MM.1S (cell line): ENCODE measurements around the gene AQP10.

ENCODE experiments used
- DNase-seq: peaks from one replicate; pipeline ENCODE4 v3.0.0-alpha.2; 2015
- H2AFZ ChIP-seq: fragments of 300-600 bp; sonication (generic); 2 replicates; pipeline ENCODE4 v1.6.0; 2016; ENCODE audit warnings: antibody characterized with exemption, low read length
- H3F3A ChIP-seq: fragments of 300-600 bp; sonication (generic); 2 replicates; pipeline ENCODE4 v1.6.1; 2016; ENCODE audit warnings: mild to moderate bottlenecking, antibody characterized with exemption, low read length, moderate library complexity, mixed read lengths; ENCODE audit not compliant: insufficient read depth
- H3K27ac ChIP-seq: fragments of 300-600 bp; sonication (generic); 2 replicates; pipeline ENCODE4 v1.5.1; 2016; ENCODE audit warnings: mild to moderate bottlenecking, low read length
- H3K27me3 ChIP-seq: fragments of 300-600 bp; sonication (generic); replicated peaks from 2 replicates; pipeline ENCODE4 v1.6.0; 2016; ENCODE audit warnings: low read length; ENCODE audit not compliant: insufficient read depth
- H3K36me3 ChIP-seq: fragments of 300-600 bp; sonication (generic); replicated peaks from 2 replicates; pipeline ENCODE4 v1.6.1; 2016; ENCODE audit warnings: mild to moderate bottlenecking, low read length, mixed read lengths; ENCODE audit not compliant: insufficient read depth
- H3K4me1 ChIP-seq: fragments of 300-600 bp; sonication (generic); 2 replicates; pipeline ENCODE4 v1.6.1; 2016; ENCODE audit warnings: low read length, mixed read lengths
- H3K4me2 ChIP-seq: fragments of 300-600 bp; sonication (generic); 2 replicates; pipeline ENCODE4 v1.6.0; 2016; ENCODE audit warnings: low read depth, low read length
- H3K4me3 ChIP-seq: fragments of 300-600 bp; sonication (generic); 2 replicates; pipeline ENCODE4 v1.5.1; 2016; ENCODE audit warnings: low read length, mixed read lengths
- H3K79me2 ChIP-seq: fragments of 300-600 bp; sonication (generic); 2 replicates; pipeline ENCODE4 v1.6.1; 2016; ENCODE audit warnings: mixed run types, low read length, mixed read lengths
- H3K9ac ChIP-seq: fragments of 300-600 bp; sonication (generic); 2 replicates; pipeline ENCODE4 v1.6.1; 2016; ENCODE audit warnings: low read length, mixed read lengths
- H3K9me2 ChIP-seq: fragments of 300-600 bp; sonication (generic); replicated peaks from 2 replicates; pipeline ENCODE4 v1.6.1; 2016; ENCODE audit warnings: mild to moderate bottlenecking, low read length, mixed read lengths; ENCODE audit not compliant: insufficient read depth
- H3K9me3 ChIP-seq: fragments of 300-600 bp; sonication (generic); replicated peaks from 2 replicates; pipeline ENCODE4 v1.6.1; 2016; ENCODE audit warnings: mild to moderate bottlenecking, low read length, mixed read lengths; ENCODE audit not compliant: insufficient read depth
- H4K20me1 ChIP-seq: fragments of 300-600 bp; sonication (generic); 2 replicates; pipeline ENCODE4 v1.6.1; 2016; ENCODE audit warnings: mild to moderate bottlenecking, low read length, moderate library complexity, mixed read lengths; ENCODE audit not compliant: insufficient read depth
- CTCF ChIP-seq: fragments of 300-600 bp; sonication (generic); IDR thresholded peaks from 2 replicates; pipeline ENCODE4 v1.5.1; 2016; ENCODE audit warnings: antibody characterized with exemption, low read length, mixed read lengths
- EZH2 ChIP-seq: fragments of 300-600 bp; sonication (generic); optimal IDR thresholded peaks from 2 replicates; pipeline ENCODE3; 2017; ENCODE audit warnings: low read depth, mild to moderate bottlenecking, antibody characterized with exemption, low read length, mixed read lengths
- EZH2phosphoT487 ChIP-seq: fragments of 300-600 bp; sonication (generic); IDR thresholded peaks from 2 replicates; pipeline ENCODE4 v1.6.1; 2018; ENCODE audit warnings: antibody characterized with exemption, low read length

The AQP10 gene

GRCh38 chr1:154328318-154329151 is 7.6 kb downstream of the AQP10 start:
- no peaks in the 10 kb centered on the region for H3K9me2 ChIP-seq
- peak overlapping the region; percentile 97 for H3K9ac ChIP-seq

GRCh38 chr1:154329152-154329521 is 8.2 kb downstream of the AQP10 start:
- Histone ChIP-seq H3K4me2 (peak overlapping the region; percentile 96), H3K9me3 (no peaks in the 10 kb centered on the region), H3K79me2 (peaks cover 72% of the 10 kb centered on the region), H2AFZ (no peak overlapping the region), H3K9ac (peak overlapping the region; percentile 67), H4K20me1 (no peaks in the 10 kb centered on the region), H3K4me3 (peak overlapping the region; percentile 65), H3K4me1 (peaks cover 37% of the 10 kb centered on the region), H3K36me3 (peaks cover 18% of the 10 kb centered on the region; the same call in 1 of the 2 replicates), H3K9me2 (no peaks in the 10 kb centered on the region), H3K27me3 (no peaks in the 10 kb centered on the region), H3K27ac (peak overlapping the region; percentile 32; the same call in 1 of the 2 replicates), H3F3A (peaks cover 58% of the 10 kb centered on the region)
- peak; percentile 43 for TF ChIP-seq CTCF
- no peak for TF ChIP-seq EZH2
- no peak for DNase-seq

More at GRCh38 chr1:154328318-154329151, 7.6 kb downstream of the AQP10 start:
- Histone ChIP-seq H3K4me1 (peaks cover 33% of the 10 kb centered on the region), H2AFZ (no peak overlapping the region), H4K20me1 (no peaks in the 10 kb centered on the region), H3K9me3 (no peaks in the 10 kb centered on the region), H3K27me3 (no peaks in the 10 kb centered on the region), H3K36me3 (peaks cover 16% of the 10 kb centered on the region; the same call in 1 of the 2 replicates), H3K27ac (peak overlapping the region; percentile 95), H3K4me2 (peak overlapping the region; percentile 98), H3F3A (peaks cover 52% of the 10 kb centered on the region), H3K79me2 (peaks cover 68% of the 10 kb centered on the region), H3K4me3 (peak overlapping the region; percentile 65)
- TF ChIP-seq CTCF, result no peak
- no peak for TF ChIP-seq EZH2
- no peak for TF ChIP-seq EZH2phosphoT487
- DNase-seq, result peak; percentile 93

GRCh38 chr1:154329551-154330131 is 8.7 kb downstream of the AQP10 start:
- peak overlapping the region; percentile 96 for H3K4me2 ChIP-seq
- peak overlapping the region; percentile 65 for H3K4me3 ChIP-seq
- H3K36me3 ChIP-seq, result peaks cover 23% of the 10 kb centered on the region; the same call in 1 of the 2 replicates

More at GRCh38 chr1:154329551-154330131, 8.7 kb downstream of the AQP10 start:
- H3K27me3 ChIP-seq, result no peaks in the 10 kb centered on the region
- H3K4me1 ChIP-seq, result peaks cover 42% of the 10 kb centered on the region
- peak overlapping the region; percentile 32; the same call in 1 of the 2 replicates for H3K27ac ChIP-seq
- no peak overlapping the region for H2AFZ ChIP-seq
- H4K20me1 ChIP-seq, result no peaks in the 10 kb centered on the region
- H3K9me2 ChIP-seq, result no peaks in the 10 kb centered on the region
- no peaks in the 10 kb centered on the region for H3K9me3 ChIP-seq
- H3K9ac ChIP-seq, result peak overlapping the region; percentile 67; the same call in 1 of the 2 replicates
- DNase-seq, result peak; percentile 6
- peaks cover 76% of the 10 kb centered on the region for H3K79me2 ChIP-seq
- H3F3A ChIP-seq, result peaks cover 62% of the 10 kb centered on the region
- TF ChIP-seq EZH2phosphoT487 (no peak), EZH2 (no peak), CTCF (no peak)
